PC-3 (cell line): Measurements from ENCODE around the gene CHEK2. TPM values are rescaled to one million over a fixed set of nuclear protein-coding genes. Genes with fewer than 3 reads are reported as not detected.
A peak's percentile ranks its signal among the peaks of the same experiment; 100 is the strongest.

Experiments
- ATAC-seq: fragments of 200-7000 bp; cut with Tn5 transposase; 2 replicates; pipeline ENCODE4 v1.9.1; 2020; ENCODE audit warnings: mild to moderate bottlenecking, moderate library complexity
- BruUV-seq: library from RNA; stranded (reverse); fragments of 400-500 nt; replicated peaks from 2 replicates; lab custom pipeline; 2021; lab: Mats Ljungman, UMichigan
- CTCF ChIA-PET: fragments of 300-600 bp; sonication (Branson Sonifier 250); formaldehyde crosslinking; loops from one replicate; lab custom pipeline; 2022; ENCODE audit warnings: antibody characterized with exemption; lab: Charles Lee
- POLR2A ChIA-PET: fragments of 300-600 bp; sonication (Branson Sonifier 250); formaldehyde crosslinking; loops from one replicate; lab custom pipeline; 2022; ENCODE audit warnings: antibody characterized with exemption; ENCODE audit not compliant: unreplicated experiment; lab: Charles Lee
- DNase-seq: peaks from one replicate; pipeline ENCODE4 v3.0.0-alpha.2; 2015
- H2AFZ ChIP-seq: fragments of 300-600 bp; sonication (generic); 2 replicates; pipeline ENCODE4 v1.6.0; 2016; ENCODE audit warnings: antibody characterized with exemption, low read length
- H3F3A ChIP-seq: fragments of 300-600 bp; sonication (generic); one replicate; pipeline ENCODE4 v1.6.0; 2017; ENCODE audit warnings: antibody characterized with exemption, low read length, control low read depth, mild to moderate bottlenecking; ENCODE audit not compliant: unreplicated experiment
- H3K27ac ChIP-seq: fragments of 300-600 bp; sonication (generic); 2 replicates; pipeline ENCODE4 v1.5.1; 2016; ENCODE audit warnings: mild to moderate bottlenecking, low read length
- H3K27me3 ChIP-seq: fragments of 300-600 bp; sonication (generic); 2 replicates; pipeline ENCODE4 v1.6.1; 2016; ENCODE audit warnings: low read length, mixed read lengths
- H3K36me3 ChIP-seq: fragments of 300-600 bp; sonication (generic); 2 replicates; pipeline ENCODE4 v1.6.1; 2016; ENCODE audit warnings: low read depth, mixed run types, low read length, mixed read lengths
- H3K4me1 ChIP-seq: fragments of 300-600 bp; sonication (generic); 2 replicates; pipeline ENCODE4 v1.5.1; 2016; ENCODE audit warnings: low read length; ENCODE audit not compliant: insufficient read depth
- H3K4me2 ChIP-seq: fragments of 300-600 bp; sonication (generic); 2 replicates; pipeline ENCODE4 v1.6.0; 2016; ENCODE audit warnings: low read length
- H3K4me3 ChIP-seq: fragments of 300-600 bp; sonication (generic); 2 replicates; pipeline ENCODE4 v1.5.1; 2016; ENCODE audit warnings: mild to moderate bottlenecking, low read length, mixed read lengths
- H3K79me2 ChIP-seq: fragments of 300-600 bp; sonication (generic); 2 replicates; pipeline ENCODE4 v1.6.1; 2017; ENCODE audit warnings: low read length, mixed read lengths
- H3K9ac ChIP-seq: fragments of 300-600 bp; sonication (generic); 2 replicates; pipeline ENCODE4 v1.6.0; 2016; ENCODE audit warnings: mild to moderate bottlenecking, low read length
- H3K9me2 ChIP-seq: fragments of 300-600 bp; sonication (generic); replicated peaks from 2 replicates; pipeline ENCODE4 v1.6.1; 2016; ENCODE audit warnings: mixed run types, low read length, mixed read lengths
- H3K9me3 ChIP-seq: fragments of 300-600 bp; sonication (generic); 2 replicates; pipeline ENCODE4 v1.6.1; 2016; ENCODE audit warnings: low read length, mixed read lengths
- H4K20me1 ChIP-seq: fragments of 300-600 bp; sonication (generic); 2 replicates; pipeline ENCODE4 v1.6.1; 2016; ENCODE audit warnings: low read length, mixed read lengths
- CTCF ChIP-seq: fragments of 300-600 bp; sonication (generic); conservative IDR thresholded peaks from 2 replicates; pipeline ENCODE4 v1.5.1; 2017; ENCODE audit warnings: antibody characterized with exemption, low read depth, mild to moderate bottlenecking, low read length
- EZH2 ChIP-seq: fragments of 300-600 bp; sonication (generic); IDR thresholded peaks from one replicate; pipeline ENCODE4 v1.6.1; 2017; ENCODE audit warnings: antibody characterized with exemption, mild to moderate bottlenecking, low read length; ENCODE audit not compliant: unreplicated experiment
- EZH2phosphoT487 ChIP-seq: fragments of 300-600 bp; sonication (generic); IDR thresholded peaks from 2 replicates; pipeline ENCODE4 v1.6.1; 2018; ENCODE audit warnings: mild to moderate bottlenecking, antibody characterized with exemption, low read length, borderline replicate concordance
- intact Hi-C: fragments of 100-400 bp; cut with micrococcal nuclease; formaldehyde crosslinking; loops from 2 replicates; pipeline ENCODE4 v1.9.0; 2023
- total RNA-seq: library from RNA; depleted of rRNA; stranded (reverse); fragments of >200 nt; gene quantifications from 2 replicates; pipeline ENCODE4 v1.2.3, GENCODE V29; 2014

Gene CHEK2
- total RNA-seq, 1 experiment from 2014 or later = 21.0 TPM

- intact Hi-C loops = loop anchor here (2.0 to 5.0 kb wide), 2 partner anchors 31 to 109 kb away; partner anchors contain the start of gene HSCB
- Histone ChIP-seq H3K9me3 (no peaks in the 10 kb centered on the region), H3K4me3 (no peak overlapping the region), H3K27me3 (no peaks in the 10 kb centered on the region), H3K9ac (peak overlapping the region; percentile 30; the same call in 1 of the 2 replicates), H3K4me1 (peaks cover 34% of the 10 kb centered on the region), H3K27ac (peak overlapping the region; percentile 92), H3K4me2 (0 out of 2 replicates have a peak overlapping the region, but pooled peaks have one; percentile 80), H2AFZ (no peak overlapping the region), H4K20me1 (no peaks in the 10 kb centered on the region), H3K36me3 (peaks cover 2% of the 10 kb centered on the region; the same call in 1 of the 2 replicates), H3K79me2 (no peaks in the 10 kb centered on the region), H3K9me2 (no peaks in the 10 kb centered on the region), H3F3A (peaks cover 13% of the 10 kb centered on the region)
- CTCF ChIA-PET = no interaction called here
- ATAC-seq (no peak), DNase-seq (no peak)
- TF ChIP-seq CTCF (no peak), EZH2phosphoT487 (no peak), EZH2 (no peak)
- POLR2A ChIA-PET = interaction anchor here (0.6 kb wide), 1 partner anchor 509 kb away, joined by 3 read pairs; no protein-coding TSS in a partner anchor
- BruUV-seq = no TSS peak
These were observed 30.3 kb downstream of the CHEK2 start for GRCh38 chr22:28711341-28711740.

GRCh38 chr22:28710576-28711191, 30.9 kb downstream of the CHEK2 start:
- intact Hi-C loops = loop anchor here (2.0 to 5.0 kb wide), 2 partner anchors 32 to 108 kb away; partner anchors contain the start of gene HSCB
- Histone ChIP-seq H2AFZ (peak overlapping the region; percentile 55; the same call in 1 of the 2 replicates), H3F3A (peaks cover 13% of the 10 kb centered on the region), H3K4me2 (peak overlapping the region; percentile 80), H3K36me3 (peaks cover 2% of the 10 kb centered on the region; the same call in 1 of the 2 replicates), H3K9ac (peak overlapping the region; percentile 30), H4K20me1 (no peaks in the 10 kb centered on the region), H3K27ac (peak overlapping the region; percentile 92), H3K9me2 (no peaks in the 10 kb centered on the region), H3K4me3 (peak overlapping the region; percentile 30; the same call in 1 of the 2 replicates), H3K79me2 (no peaks in the 10 kb centered on the region), H3K4me1 (peaks cover 34% of the 10 kb centered on the region), H3K9me3 (no peaks in the 10 kb centered on the region), H3K27me3 (no peaks in the 10 kb centered on the region)
- CTCF ChIA-PET = no interaction called here
- TSS peak; percentile 98 for BruUV-seq
- DNase-seq (peak; percentile 79), ATAC-seq (peak; percentile 97)
- TF ChIP-seq EZH2phosphoT487 (no peak), EZH2 (no peak), CTCF (no peak)
- POLR2A ChIA-PET = interaction anchor here (0.6 to 0.9 kb wide), 2 partner anchors 109 to 173 kb away, joined by 3 to 4 read pairs; partner anchors contain the start of gene ZNRF3
